ENCODE results near the gene LMCD1.
A peak's percentile ranks its signal among the peaks of the same experiment; 100 is the strongest.

Gene LMCD1

DNA sequence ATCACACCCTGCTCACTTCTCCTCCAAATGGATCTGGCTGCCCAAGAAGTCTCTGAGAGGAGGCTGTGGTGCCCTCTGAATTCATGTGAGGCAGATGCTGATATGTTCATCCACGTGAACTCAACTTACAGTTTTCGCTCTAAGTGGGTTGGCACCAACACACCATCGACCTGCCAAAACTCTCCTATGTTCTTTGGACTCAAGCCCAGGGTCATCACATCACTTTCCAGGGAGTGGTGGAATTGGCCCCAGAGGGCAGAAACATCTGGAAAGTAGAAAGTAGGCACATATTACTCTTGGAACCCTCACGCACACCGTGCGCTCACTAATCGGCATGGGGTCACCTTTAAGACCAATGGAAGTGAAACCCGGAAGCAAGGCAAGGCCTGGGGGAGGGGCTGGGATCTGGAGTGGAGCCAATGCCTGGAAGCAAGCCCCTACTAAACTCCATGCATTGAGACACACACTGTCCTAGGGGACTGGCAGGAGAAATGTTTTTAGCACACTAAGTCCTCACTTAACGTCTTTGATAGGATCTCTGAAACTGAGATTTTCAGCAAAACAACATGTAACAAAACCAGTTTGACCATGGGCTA, 101.6 kb downstream of the LMCD1 start:
- Histone ChIP-seq H3K9ac (ENCODE audit: low read length) (no peak overlapping the region), H2BK5ac (ENCODE audit: low read depth, low read length, poor library complexity, severe bottlenecking) (no peak overlapping the region), H2AFZ (ENCODE audit: low read depth, low read length) (no peak overlapping the region), H2BK15ac (ENCODE audit: low read depth, poor library complexity, severe bottlenecking) (no peak overlapping the region), H3K9me3 (ENCODE audit: control insufficient read depth, low read length) (no peaks in the 10 kb centered on the region), H3K18ac (ENCODE audit: low read depth in 1 of 2, low read length in 2 of 2) (no peak overlapping the region), H3K36me3 (ENCODE audit: control insufficient read depth in 1 of 2, insufficient read depth in 2 of 2, low read depth in 1 of 2, low read length in 2 of 2) (no peaks in the 10 kb centered on the region), H3K4me2 (ENCODE audit: low read length, poor library complexity, severe bottlenecking) (no peak overlapping the region), H2AK5ac (ENCODE audit: low read length, severe bottlenecking) (no peak overlapping the region), H3K4me1 (ENCODE audit: control insufficient read depth, insufficient read depth, low read depth, low read length) (peaks cover 4% of the 10 kb centered on the region), H3K4me3 (ENCODE audit: insufficient read depth in 1 of 2, low read depth in 1 of 2, low read length in 2 of 2) (no peak overlapping the region), H4K8ac (ENCODE audit: low read length) (no peak overlapping the region), H3K23ac (ENCODE audit: low read length in 2 of 2) (no peak overlapping the region), H3K4ac (ENCODE audit: low read depth in 1 of 2, low read length in 2 of 2) (no peak overlapping the region), H4K91ac (ENCODE audit: low read length) (no peak overlapping the region), H2BK12ac (ENCODE audit: low read length in 2 of 2) (peak overlapping the region in 1 of 2 experiments; percentile 8), H3K27ac (ENCODE audit: low read length, poor library complexity, severe bottlenecking) (no peak overlapping the region), H3K27me3 (ENCODE audit: control insufficient read depth in 1 of 2, insufficient read depth in 1 of 2, low read length in 2 of 2) (peaks cover 0 to 1% of the 10 kb centered on the region in 2 experiments), H3K79me1 (replicated peaks; ENCODE audit: low read length, poor library complexity, severe bottlenecking) (no peaks in the 10 kb centered on the region), H2BK120ac (ENCODE audit: low read depth, low read length) (no peak overlapping the region), H3K14ac (ENCODE audit: low read length in 2 of 2) (no peak overlapping the region)
- WGBS, result 95% methylated on average over 7 of the region's 9 CpGs
- no peak for DNase-seq

DNA sequence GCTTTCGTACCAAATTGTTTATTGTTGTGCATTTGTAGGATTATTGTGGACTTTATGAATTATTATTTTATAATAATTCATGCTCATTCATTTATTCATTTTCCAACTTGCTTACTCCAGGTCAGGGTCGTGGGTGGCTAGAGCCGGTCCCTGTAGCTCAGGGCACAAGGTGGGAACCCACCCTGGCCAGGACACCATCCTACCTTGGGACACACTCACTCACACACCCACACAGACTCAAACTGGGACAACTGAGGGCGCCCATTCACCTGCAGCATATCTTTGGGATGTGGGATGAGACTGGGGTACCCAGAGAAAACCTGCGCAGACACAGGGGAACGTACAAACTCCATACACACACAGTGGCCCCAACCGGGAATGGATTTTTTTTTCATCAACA, 102.4 kb downstream of the LMCD1 start:
- peaks cover 0 to 6% of the 10 kb centered on the region in 2 experiments for H3K27me3 ChIP-seq (ENCODE audit: control insufficient read depth in 1 of 2, insufficient read depth in 1 of 2, low read length in 2 of 2)
- H3K9ac ChIP-seq (ENCODE audit: low read length), result no peak overlapping the region
- no peak overlapping the region for H3K27ac ChIP-seq (ENCODE audit: low read length, poor library complexity, severe bottlenecking)
- peak overlapping the region; percentile 15 for H2AK5ac ChIP-seq (ENCODE audit: low read length, severe bottlenecking)
- no peak for DNase-seq
- H3K36me3 ChIP-seq (ENCODE audit: control insufficient read depth in 1 of 2, insufficient read depth in 2 of 2, low read depth in 1 of 2, low read length in 2 of 2), result peaks cover 0 to 2% of the 10 kb centered on the region in 2 experiments
- H4K91ac ChIP-seq (ENCODE audit: low read length), result no peak overlapping the region
- WGBS, result 97% methylated on average over 6 of the region's 7 CpGs
- H3K4me3 ChIP-seq (ENCODE audit: insufficient read depth in 1 of 2, low read depth in 1 of 2, low read length in 2 of 2), result no peak overlapping the region
- H3K23ac ChIP-seq (ENCODE audit: low read length in 2 of 2), result no peak overlapping the region
- H3K79me1 ChIP-seq (replicated peaks; ENCODE audit: low read length, poor library complexity, severe bottlenecking), result no peaks in the 10 kb centered on the region
- H4K8ac ChIP-seq (ENCODE audit: low read length), result no peak overlapping the region
- H3K18ac ChIP-seq (ENCODE audit: low read depth in 1 of 2, low read length in 2 of 2), result no peak overlapping the region
- H3K4ac ChIP-seq (ENCODE audit: low read depth in 1 of 2, low read length in 2 of 2), result peak overlapping the region in 1 of 2 experiments; percentile 24
- peak overlapping the region in 1 of 2 experiments; percentile 21 for H2BK12ac ChIP-seq (ENCODE audit: low read length in 2 of 2)
- H3K14ac ChIP-seq (ENCODE audit: low read length in 2 of 2), result no peak overlapping the region
- H3K9me3 ChIP-seq (ENCODE audit: control insufficient read depth, low read length), result no peaks in the 10 kb centered on the region
- H2BK120ac ChIP-seq (ENCODE audit: low read depth, low read length), result no peak overlapping the region
- peaks cover 4% of the 10 kb centered on the region for H3K4me1 ChIP-seq (ENCODE audit: control insufficient read depth, insufficient read depth, low read depth, low read length)
- no peak overlapping the region for H3K4me2 ChIP-seq (ENCODE audit: low read length, poor library complexity, severe bottlenecking)
- H2BK5ac ChIP-seq (ENCODE audit: low read depth, low read length, poor library complexity, severe bottlenecking), result no peak overlapping the region
- no peak overlapping the region for H2BK15ac ChIP-seq (ENCODE audit: low read depth, poor library complexity, severe bottlenecking)
- no peak overlapping the region for H2AFZ ChIP-seq (ENCODE audit: low read depth, low read length)

DNA sequence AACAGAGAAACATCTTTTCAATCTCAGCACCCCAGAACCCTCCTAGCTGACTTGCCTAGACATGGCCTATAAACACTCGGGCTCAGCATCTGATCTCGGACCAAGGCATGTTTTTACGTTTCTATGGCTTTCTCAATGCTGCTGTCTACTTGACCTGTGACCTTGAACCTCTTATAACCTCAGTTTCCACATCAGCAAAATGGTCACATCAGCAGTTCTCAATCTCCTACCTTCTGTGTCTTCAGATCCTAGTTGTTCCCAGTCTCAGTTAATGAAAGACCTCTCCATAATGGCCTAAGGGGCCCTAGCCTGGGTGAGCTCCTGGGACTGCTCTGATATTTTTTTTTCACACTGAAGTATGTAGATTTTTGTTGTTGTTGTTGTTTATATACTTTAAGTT, 103.4 kb downstream of the LMCD1 start:
- no peaks in the 10 kb centered on the region for H3K9me3 ChIP-seq (ENCODE audit: control insufficient read depth, low read length)
- H2AFZ ChIP-seq (ENCODE audit: low read depth, low read length), result no peak overlapping the region
- DNase-seq, result no peak
- H2BK12ac ChIP-seq (ENCODE audit: low read length in 2 of 2), result no peak overlapping the region
- no peak overlapping the region for H3K18ac ChIP-seq (ENCODE audit: low read depth in 1 of 2, low read length in 2 of 2)
- H3K23ac ChIP-seq (ENCODE audit: low read length in 2 of 2), result no peak overlapping the region
- 93% methylated on average over 3 of the region's 3 CpGs for WGBS
- no peak overlapping the region for H4K8ac ChIP-seq (ENCODE audit: low read length)
- H3K4me2 ChIP-seq (ENCODE audit: low read length, poor library complexity, severe bottlenecking), result no peak overlapping the region
- peaks cover 0 to 2% of the 10 kb centered on the region in 2 experiments for H3K36me3 ChIP-seq (ENCODE audit: control insufficient read depth in 1 of 2, insufficient read depth in 2 of 2, low read depth in 1 of 2, low read length in 2 of 2)
- H3K79me1 ChIP-seq (replicated peaks; ENCODE audit: low read length, poor library complexity, severe bottlenecking), result no peaks in the 10 kb centered on the region
- H2AK5ac ChIP-seq (ENCODE audit: low read length, severe bottlenecking), result no peak overlapping the region
- H4K91ac ChIP-seq (ENCODE audit: low read length), result no peak overlapping the region
- peaks cover 4% of the 10 kb centered on the region for H3K4me1 ChIP-seq (ENCODE audit: control insufficient read depth, insufficient read depth, low read depth, low read length)
- H2BK15ac ChIP-seq (ENCODE audit: low read depth, poor library complexity, severe bottlenecking), result no peak overlapping the region
- no peak overlapping the region for H3K27ac ChIP-seq (ENCODE audit: low read length, poor library complexity, severe bottlenecking)
- H2BK120ac ChIP-seq (ENCODE audit: low read depth, low read length), result no peak overlapping the region
- H3K4me3 ChIP-seq (ENCODE audit: insufficient read depth in 1 of 2, low read depth in 1 of 2, low read length in 2 of 2), result no peak overlapping the region
- H3K14ac ChIP-seq (ENCODE audit: low read length in 2 of 2), result no peak overlapping the region
- H3K4ac ChIP-seq (ENCODE audit: low read depth in 1 of 2, low read length in 2 of 2), result no peak overlapping the region
- no peak overlapping the region for H3K9ac ChIP-seq (ENCODE audit: low read length)
- no peak overlapping the region for H2BK5ac ChIP-seq (ENCODE audit: low read depth, low read length, poor library complexity, severe bottlenecking)
- H3K27me3 ChIP-seq (ENCODE audit: control insufficient read depth in 1 of 2, insufficient read depth in 1 of 2, low read length in 2 of 2), result peaks cover 0 to 6% of the 10 kb centered on the region in 2 experiments

DNA sequence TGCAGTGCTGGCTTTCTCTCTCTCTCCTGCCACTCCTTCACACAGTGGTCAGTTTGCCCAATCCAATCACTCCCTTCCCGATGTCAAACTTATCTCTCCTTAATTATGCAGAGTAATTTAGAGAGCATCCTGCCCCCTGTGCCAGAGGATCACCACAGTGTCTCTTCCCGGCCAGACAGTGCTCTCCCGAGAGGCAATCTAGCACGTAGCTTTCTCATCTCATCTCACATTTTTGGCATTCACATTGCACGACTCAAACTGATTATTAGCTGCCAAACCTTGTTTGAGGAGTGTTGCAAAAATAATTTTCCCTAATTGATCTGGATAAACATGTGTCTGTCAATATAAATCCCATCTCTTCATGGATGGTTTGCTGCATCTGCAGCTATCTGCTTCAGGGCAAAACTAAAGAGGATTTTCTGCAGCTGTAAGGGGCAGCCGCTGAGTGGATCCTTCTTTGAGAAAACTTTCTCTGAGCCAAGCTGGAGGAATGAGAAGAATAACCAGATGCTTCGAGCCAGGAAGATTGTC, 105.1 kb downstream of the LMCD1 start:
- Histone ChIP-seq H2AFZ (ENCODE audit: low read depth, low read length) (no peak overlapping the region), H3K23ac (ENCODE audit: low read length in 2 of 2) (no peak overlapping the region), H3K9me3 (ENCODE audit: control insufficient read depth, low read length) (no peaks in the 10 kb centered on the region), H3K4me1 (ENCODE audit: control insufficient read depth, insufficient read depth, low read depth, low read length) (peaks cover 4% of the 10 kb centered on the region), H2BK5ac (ENCODE audit: low read depth, low read length, poor library complexity, severe bottlenecking) (no peak overlapping the region), H2BK12ac (ENCODE audit: low read length in 2 of 2) (peak overlapping the region; percentile 49 to 84), H2AK5ac (ENCODE audit: low read length, severe bottlenecking) (no peak overlapping the region), H3K4me3 (ENCODE audit: insufficient read depth in 1 of 2, low read depth in 1 of 2, low read length in 2 of 2) (no peak overlapping the region), H3K9ac (ENCODE audit: low read length) (peak overlapping the region; percentile 4), H3K4ac (ENCODE audit: low read depth in 1 of 2, low read length in 2 of 2) (no peak overlapping the region), H3K27ac (ENCODE audit: low read length, poor library complexity, severe bottlenecking) (no peak overlapping the region), H3K14ac (ENCODE audit: low read length in 2 of 2) (no peak overlapping the region), H4K8ac (ENCODE audit: low read length) (no peak overlapping the region), H2BK120ac (ENCODE audit: low read depth, low read length) (no peak overlapping the region), H3K18ac (ENCODE audit: low read depth in 1 of 2, low read length in 2 of 2) (peak overlapping the region in 1 of 2 experiments; percentile 79), H2BK15ac (ENCODE audit: low read depth, poor library complexity, severe bottlenecking) (no peak overlapping the region), H3K27me3 (ENCODE audit: control insufficient read depth in 1 of 2, insufficient read depth in 1 of 2, low read length in 2 of 2) (peaks cover 0 to 6% of the 10 kb centered on the region in 2 experiments), H3K4me2 (ENCODE audit: low read length, poor library complexity, severe bottlenecking) (no peak overlapping the region), H4K91ac (ENCODE audit: low read length) (no peak overlapping the region), H3K79me1 (replicated peaks; ENCODE audit: low read length, poor library complexity, severe bottlenecking) (no peaks in the 10 kb centered on the region), H3K36me3 (ENCODE audit: control insufficient read depth in 1 of 2, insufficient read depth in 2 of 2, low read depth in 1 of 2, low read length in 2 of 2) (peaks cover 0 to 2% of the 10 kb centered on the region in 2 experiments)
- peak; percentile 9 for DNase-seq
- 60% methylated on average over 5 of the region's 7 CpGs for WGBS

Measured in mesenchymal stem cell (in vitro differentiated cells and primary cell).